Right cardiac atrium (tissue), 5 donors: ENCODE measurements around the gene MOK. TPM values are rescaled to one million over a fixed set of nuclear protein-coding genes. Genes with fewer than 3 reads are reported as not detected.
A peak's percentile ranks its signal among the peaks of the same experiment; 100 is the strongest.

Source experiments
- ATAC-seq, 2 donors: fragments of 200-7000 bp; cut with Tn5 transposase; one replicate each; pipeline versions ENCODE4 v1.8.0 to v1.9.1; 2020; ENCODE audit warnings: moderate library complexity in 2 of 2, mild to moderate bottlenecking in 1 of 2
- DNase-seq, 3 donors: peaks; one replicate each; pipeline ENCODE4 v3.0.0-alpha.2; 2020
- H3K27ac ChIP-seq: one replicate; pipeline ENCODE4 v1.5.1; 2013; ENCODE audit warnings: mild to moderate bottlenecking, low read length, control low read depth, moderate library complexity
- H3K27me3 ChIP-seq: one replicate; pipeline ENCODE4 v1.6.1; 2013; ENCODE audit not compliant: control insufficient read depth, insufficient read depth
- H3K4me1 ChIP-seq: one replicate; pipeline ENCODE4 v1.6.1; 2013; ENCODE audit warnings: low read length; ENCODE audit not compliant: control insufficient read depth, insufficient read depth
- H3K4me3 ChIP-seq: one replicate; pipeline ENCODE4 v1.5.1; 2013; ENCODE audit warnings: low read length, control low read depth
- H3K9me3 ChIP-seq: one replicate; pipeline ENCODE4 v1.6.1; 2013; ENCODE audit warnings: low read length; ENCODE audit not compliant: control insufficient read depth
- WGBS: extraction: QIAGEN DNeasy Blood & Tissue Kit; methylation state at CpG from one replicate; pipeline ENCODE4 v1.1.7; 2013; 5-methylcytosine and 5-hydroxymethylcytosine counted together
- intact Hi-C, 4 donors: fragments of 100-400 bp; cut with DNase I; formaldehyde crosslinking; loops; one replicate each; pipeline versions ENCODE4 v1.11.0 to v1.14.0; 2022 to 2023
- polyA plus RNA-seq: library from polyadenylated mRNA; stranded (reverse); fragments of 200-250 nt; gene quantifications from one replicate; pipeline ENCODE4 v1.2.3, GENCODE V29; 2013
- total RNA-seq, 4 donors: library from RNA; stranded (reverse); fragmentation: NEBNext Ultra II Directional; extraction: Animal tissue kit (Norgen Biotek cat#: 25700); gene quantifications; one replicate each; pipeline ENCODE4 v1.2.1, GENCODE V29; 2021
- donor health status: healthy with polysubstance abuse.
- donor health status: DM: no; HTN: yes; CAD: no.
- donor health status: DM: no; HTN: no; CAD: no.
- donor health status: DM: no; HTN: yes; CAD: no; lungs with severe emphysema.
- donor health status: DM: yes; HTN: yes; CAD: no.

Gene MOK
- total and polyA plus RNA-seq, 5 donors, result 11.4 to 18.4 (median 13.9) TPM

GRCh38 chr14:102231476-102232347, 73.3 kb downstream of the MOK start:
- Histone ChIP-seq H3K4me3 (no peak overlapping the region), H3K4me1 (peaks cover 2% of the 10 kb centered on the region), H3K27me3 (no peaks in the 10 kb centered on the region), H3K27ac (no peak overlapping the region), H3K9me3 (no peaks in the 10 kb centered on the region)
- intact Hi-C loops, result loop anchor here in 1 of 4 donors (5.0 kb wide), 1 partner anchor 81 kb away; no protein-coding TSS in a partner anchor
- DNase-seq (peak in 1 of 3 donors; percentile 49), ATAC-seq (no peak)
- WGBS, result 88% methylated on average over 22 of the region's 22 CpGs

- no peak overlapping the region for H3K4me3 ChIP-seq
- intact Hi-C loops, result loop anchor here in 1 of 4 donors (5.0 kb wide), 1 partner anchor 82 kb away; no protein-coding TSS in a partner anchor
- ATAC-seq (no peak), DNase-seq (no peak)
- WGBS, result 87% methylated on average over 22 of the region's 22 CpGs
- no peaks in the 10 kb centered on the region for H3K9me3 ChIP-seq
- H3K4me1 ChIP-seq, result peaks cover 2% of the 10 kb centered on the region
- H3K27me3 ChIP-seq, result no peaks in the 10 kb centered on the region
- H3K27ac ChIP-seq, result no peak overlapping the region
These were observed 74.3 kb downstream of the MOK start for GRCh38 chr14:102230481-102231210.

GRCh38 chr14:102229739-102230092, 75.2 kb downstream of the MOK start:
- peaks cover 2% of the 10 kb centered on the region for H3K4me1 ChIP-seq
- no peaks in the 10 kb centered on the region for H3K27me3 ChIP-seq
- intact Hi-C loops, result loop anchor here in 1 of 4 donors (5.0 kb wide), 1 partner anchor 83 kb away; no protein-coding TSS in a partner anchor
- no peak overlapping the region for H3K27ac ChIP-seq
- H3K4me3 ChIP-seq, result no peak overlapping the region
- ATAC-seq, result no peak
- DNase-seq, result no peak
- WGBS, result 93% methylated on average over 9 of the region's 9 CpGs
- no peaks in the 10 kb centered on the region for H3K9me3 ChIP-seq

DNA sequence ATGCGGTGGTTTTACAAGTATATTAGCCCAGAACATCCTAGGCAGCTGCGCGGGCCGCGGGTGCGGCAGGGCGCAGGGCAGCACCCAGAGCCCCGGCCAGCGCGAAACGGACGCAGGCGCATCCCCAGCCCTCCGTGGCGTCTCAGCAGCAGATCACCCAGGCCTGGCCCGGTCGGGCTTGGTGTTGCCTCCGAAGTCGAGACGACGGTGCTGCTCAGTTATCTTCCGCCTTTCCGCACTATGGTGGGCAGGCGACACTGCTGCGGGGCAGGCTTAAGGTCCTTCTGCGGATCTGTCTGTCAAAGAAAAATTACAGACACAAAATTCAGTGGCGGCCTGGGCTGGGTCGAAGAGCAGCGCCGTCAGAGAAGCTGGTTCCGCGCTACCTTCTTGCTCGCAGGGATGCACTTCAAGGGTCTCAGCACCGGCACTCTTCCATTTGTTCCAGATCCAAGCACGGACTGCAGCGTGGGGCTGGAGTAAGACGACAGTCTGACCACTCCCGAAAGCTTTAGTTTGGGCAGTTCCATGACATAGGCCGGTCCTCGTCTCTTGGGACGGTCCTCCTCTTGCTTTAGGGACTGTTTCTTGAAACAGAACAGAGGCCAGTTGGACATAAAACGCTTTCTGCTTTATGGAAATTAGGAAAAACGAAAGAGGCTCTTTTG, 75.8 kb downstream of the MOK start:
- Histone ChIP-seq H3K27me3 (no peaks in the 10 kb centered on the region), H3K27ac (no peak overlapping the region), H3K9me3 (no peaks in the 10 kb centered on the region), H3K4me1 (peaks cover 2% of the 10 kb centered on the region), H3K4me3 (no peak overlapping the region)
- DNase-seq (no peak), ATAC-seq (no peak)
- intact Hi-C loops, result no loop called here
- 94% methylated on average over 43 of the region's 43 CpGs for WGBS

DNA sequence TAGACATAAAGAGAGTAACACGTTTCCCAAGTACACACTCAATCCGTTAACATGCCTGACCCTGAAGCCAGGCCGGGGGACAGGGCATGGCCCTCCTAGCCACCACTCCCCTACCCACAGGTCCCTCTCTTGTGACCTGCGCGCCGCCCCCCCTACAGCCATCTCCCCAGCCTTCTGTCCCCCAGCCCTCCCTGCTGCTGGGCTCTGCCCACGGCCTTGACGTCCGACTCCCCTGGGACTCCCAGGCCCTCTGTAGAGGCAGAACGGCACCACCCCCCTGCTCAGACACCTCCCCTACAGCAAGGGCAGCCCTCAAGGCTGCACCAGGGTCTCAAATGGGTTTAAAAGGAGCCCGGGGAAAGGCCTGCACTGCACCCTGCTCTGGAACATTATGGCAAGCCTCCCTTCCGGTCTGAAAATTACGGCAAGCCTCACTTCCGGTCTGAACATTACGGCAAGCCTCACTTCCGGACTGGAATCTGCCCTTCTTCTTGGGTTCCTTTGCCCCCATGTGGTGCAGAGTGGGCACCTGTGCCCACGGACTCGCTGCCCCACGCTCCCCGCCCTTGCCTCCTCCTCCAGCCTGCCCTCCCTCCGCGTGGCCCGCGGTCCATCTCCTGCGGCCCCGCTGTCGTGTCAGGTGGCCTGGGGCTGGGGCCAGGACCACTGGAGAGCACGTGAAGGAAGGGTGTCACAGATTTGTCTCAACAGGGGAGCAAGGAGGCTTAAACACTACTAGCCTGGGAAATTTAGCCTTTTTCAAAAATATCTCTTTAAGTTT, 77.6 kb downstream of the MOK start:
- Histone ChIP-seq H3K4me1 (peaks cover 2% of the 10 kb centered on the region), H3K27me3 (no peaks in the 10 kb centered on the region), H3K27ac (no peak overlapping the region), H3K9me3 (no peaks in the 10 kb centered on the region), H3K4me3 (no peak overlapping the region)
- WGBS, result 73% methylated on average over 28 of the region's 28 CpGs
- DNase-seq, result no peak
- peak; percentile 28 to 57 for ATAC-seq
- intact Hi-C loops, result no loop called here

DNA sequence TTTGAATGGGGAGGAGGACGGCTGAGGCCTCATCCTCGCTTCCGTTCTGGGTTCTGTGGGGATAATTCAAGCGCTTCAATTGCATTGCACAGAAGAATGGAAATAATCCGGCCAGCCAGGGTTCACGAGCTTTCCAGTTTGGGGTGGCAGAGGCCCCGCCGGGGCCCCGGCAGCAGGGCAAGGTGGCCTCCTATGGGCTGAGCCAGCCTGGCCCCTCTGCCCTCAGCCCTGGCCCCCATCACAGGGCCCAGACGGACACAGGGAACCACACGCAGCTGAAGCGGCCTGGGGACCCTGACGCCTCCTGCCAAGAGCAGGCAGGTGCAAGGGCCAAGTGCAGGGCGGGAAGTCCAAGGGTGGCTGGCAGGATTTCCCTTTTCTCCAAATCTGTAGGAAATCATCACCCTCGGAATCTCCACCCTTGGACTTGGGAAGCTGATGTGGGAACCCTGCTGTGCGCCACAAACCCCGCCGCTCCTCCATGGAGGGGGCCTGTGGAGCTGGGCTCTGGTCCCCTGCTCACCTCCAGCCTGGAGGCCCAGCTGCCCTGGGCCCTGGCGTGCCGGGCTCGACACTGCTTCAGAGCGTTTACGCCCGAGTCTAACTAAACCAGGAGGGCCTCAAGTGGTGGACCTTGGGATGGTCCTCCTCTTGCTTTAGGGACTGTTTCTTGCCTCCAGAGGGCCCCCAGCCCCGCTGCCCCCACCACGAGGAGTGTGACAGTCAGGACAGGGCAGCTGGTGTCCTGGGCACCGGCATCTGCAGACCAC, 78.4 kb downstream of the MOK start:
- H3K27ac ChIP-seq, result no peak overlapping the region
- H3K9me3 ChIP-seq, result no peaks in the 10 kb centered on the region
- no peak overlapping the region for H3K4me3 ChIP-seq
- DNase-seq, result no peak
- intact Hi-C loops, result no loop called here
- H3K27me3 ChIP-seq, result no peaks in the 10 kb centered on the region
- H3K4me1 ChIP-seq, result peaks cover 2% of the 10 kb centered on the region
- no peak for ATAC-seq
- WGBS, result 82% methylated on average over 27 of the region's 27 CpGs

DNA sequence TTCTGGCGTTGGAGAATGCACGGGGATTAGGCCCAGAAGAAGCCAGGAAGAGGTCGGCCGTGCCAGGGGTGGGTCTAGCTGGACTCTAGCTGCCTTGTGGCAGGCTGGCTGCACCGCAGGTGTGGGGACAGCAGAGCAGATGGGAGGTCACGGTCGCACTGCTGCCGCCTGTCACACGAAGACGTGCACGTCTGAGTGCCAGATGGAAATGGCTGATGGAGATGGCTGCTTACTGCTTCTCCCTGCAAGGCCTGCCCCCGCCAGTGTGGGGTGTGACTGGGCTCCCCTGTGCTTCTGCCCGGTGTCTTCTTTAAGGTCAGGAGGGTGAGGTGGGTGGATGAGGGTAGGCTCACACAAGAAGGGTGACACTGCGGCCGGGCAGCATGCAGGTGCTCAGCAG, 79.0 kb downstream of the MOK start:
- WGBS, result 79% methylated on average over 15 of the region's 15 CpGs
- Histone ChIP-seq H3K4me3 (no peak overlapping the region), H3K4me1 (peaks cover 2% of the 10 kb centered on the region), H3K27ac (no peak overlapping the region), H3K9me3 (no peaks in the 10 kb centered on the region), H3K27me3 (no peaks in the 10 kb centered on the region)
- ATAC-seq (no peak), DNase-seq (no peak)
- intact Hi-C loops, result no loop called here

DNA sequence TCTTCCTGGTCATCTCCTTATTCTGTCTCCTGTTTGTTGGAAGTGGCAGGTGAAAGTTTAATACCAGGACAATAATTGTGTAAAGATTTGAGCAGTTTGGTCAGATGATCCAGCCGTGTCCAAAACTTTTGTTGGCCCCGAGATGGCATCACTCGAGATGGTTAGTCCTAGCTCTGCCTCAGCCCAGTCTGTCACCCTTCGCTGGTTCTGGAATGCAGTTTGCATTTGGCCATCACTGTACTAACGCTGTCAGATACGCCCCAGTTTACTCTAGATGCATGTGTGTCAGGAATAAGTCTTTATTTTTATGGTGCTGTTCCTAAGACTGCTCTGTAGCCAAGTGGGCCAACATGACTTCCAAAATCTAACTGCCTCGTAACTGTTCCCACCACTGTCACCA, 79.6 kb downstream of the MOK start:
- intact Hi-C loops, result no loop called here
- Histone ChIP-seq H3K27ac (no peak overlapping the region), H3K4me1 (peaks cover 2% of the 10 kb centered on the region), H3K4me3 (no peak overlapping the region), H3K9me3 (no peaks in the 10 kb centered on the region), H3K27me3 (no peaks in the 10 kb centered on the region)
- DNase-seq (no peak), ATAC-seq (no peak)
- WGBS, result 94% methylated on average over 7 of the region's 7 CpGs

DNA sequence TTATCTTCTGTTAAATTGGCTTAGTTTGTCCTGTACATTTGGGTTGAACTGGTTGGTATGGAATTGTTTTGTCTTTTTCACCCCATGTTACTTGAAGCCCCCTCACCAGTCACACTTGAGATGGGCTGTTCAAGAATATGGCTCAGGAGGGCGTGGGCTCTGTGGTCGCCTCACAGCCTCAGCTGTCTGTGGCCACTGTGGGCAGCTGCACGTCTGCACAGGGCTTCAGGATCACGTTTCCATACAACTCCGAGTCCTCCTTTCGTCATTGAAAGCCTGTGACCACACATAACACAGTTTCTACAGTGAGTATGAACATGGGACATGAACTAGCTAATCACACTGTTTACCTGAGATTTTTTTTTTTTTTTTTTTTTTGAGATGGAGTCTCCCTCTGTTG, 81.3 kb downstream of the MOK start:
- Histone ChIP-seq H3K9me3 (no peaks in the 10 kb centered on the region), H3K27ac (no peak overlapping the region), H3K4me1 (peaks cover 2% of the 10 kb centered on the region), H3K27me3 (no peaks in the 10 kb centered on the region), H3K4me3 (no peak overlapping the region)
- ATAC-seq (no peak), DNase-seq (no peak)
- intact Hi-C loops, result no loop called here
- 92% methylated on average over 6 of the region's 6 CpGs for WGBS

- ATAC-seq (no peak), DNase-seq (no peak)
- no peak overlapping the region for H3K4me3 ChIP-seq
- WGBS, result 93% methylated on average over 28 of the region's 28 CpGs
- intact Hi-C loops, result no loop called here
- H3K4me1 ChIP-seq, result peaks cover 5% of the 10 kb centered on the region
- H3K9me3 ChIP-seq, result no peaks in the 10 kb centered on the region
- H3K27ac ChIP-seq, result no peak overlapping the region
- no peaks in the 10 kb centered on the region for H3K27me3 ChIP-seq
These were observed 82.2 kb downstream of the MOK start for GRCh38 chr14:102222751-102223150.
